Activated T-helper 1 cell treated with anti-CD3 and anti-CD28 coated beads, Interleukin-12 subunit alpha, Interleukin-12 subunit beta, Interleukin-2, Interleukin-4 antibody, amounts not matched to agents 30 ng/mL and 10 ng/mL and 1 ng/mL, durations not matched to agents 14 hours and 24 hours and 36 hours (primary cell): ENCODE measurements around the gene SRSF1. TPM values are rescaled to one million over a fixed set of nuclear protein-coding genes. Genes with fewer than 3 reads are reported as not detected.
"Not testable (repeated sequence)": the region's sequence is repeated elsewhere in the genome, so short reads cannot be mapped to it uniquely, and the experiment has no call there.

ENCODE experiments used
- DNase-seq: peaks from one replicate; pipeline ENCODE4 v3.0.0; 2021; ENCODE audit warnings: low spot score
- H3K27ac Mint-ChIP-seq: one replicate; pipeline ENCODE4 v1.8.0; 2021; ENCODE audit warnings: mild to moderate bottlenecking, mixed read lengths
- H3K27me3 Mint-ChIP-seq: one replicate; pipeline ENCODE4 v1.8.0; 2022; ENCODE audit warnings: mild to moderate bottlenecking, moderate library complexity, mixed read lengths; ENCODE audit not compliant: insufficient read depth
- H3K36me3 Mint-ChIP-seq: one replicate; pipeline ENCODE4 v1.8.0; 2021; ENCODE audit warnings: low read depth, mixed read lengths
- H3K4me1 Mint-ChIP-seq: one replicate; pipeline ENCODE4 v1.8.0; 2021; ENCODE audit warnings: low read depth, mixed read lengths
- H3K4me3 Mint-ChIP-seq: one replicate; pipeline ENCODE4 v1.8.0; 2021; ENCODE audit warnings: mild to moderate bottlenecking, moderate library complexity, mixed read lengths
- H3K9me3 Mint-ChIP-seq: one replicate; pipeline ENCODE4 v1.8.0; 2021; ENCODE audit warnings: mixed read lengths
- intact Hi-C: fragments of 100-400 bp; cut with micrococcal nuclease; formaldehyde crosslinking; loops from one replicate; pipeline ENCODE4 v1.15.1; 2024
- total RNA-seq: library from RNA; stranded (reverse); gene quantifications from 2 replicates; pipeline ENCODE4 v1.2.3, GENCODE V29; 2022

Gene SRSF1
- total RNA-seq, 1 donor from 2014 or later: 491 TPM

DNA sequence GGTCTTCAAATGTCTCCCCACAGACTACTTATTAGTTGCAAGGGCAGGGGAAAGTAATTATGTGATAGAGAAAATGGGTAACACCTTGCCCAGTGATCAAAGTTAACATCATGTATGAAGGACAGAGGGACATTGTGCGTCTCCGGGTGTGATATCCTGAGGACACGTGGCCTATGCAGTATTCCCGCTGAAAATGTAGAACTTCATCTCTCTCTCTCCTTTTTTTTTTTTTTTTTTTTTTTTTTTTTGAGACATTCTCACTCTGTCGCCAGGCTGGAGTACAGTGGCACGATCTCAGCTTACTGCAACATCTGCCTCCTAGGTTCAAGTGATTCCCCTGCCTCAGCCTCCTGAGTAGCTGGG lies 43.9 kb downstream of the SRSF1 start:
- no peaks in the 10 kb centered on the region for H3K36me3 Mint-ChIP-seq
- intact Hi-C loops: no loop called here
- no peaks in the 10 kb centered on the region for H3K9me3 Mint-ChIP-seq
- no peaks in the 10 kb centered on the region for H3K4me1 Mint-ChIP-seq
- no peak for DNase-seq
- no peak overlapping the region for H3K27ac Mint-ChIP-seq
- no peak overlapping the region for H3K4me3 Mint-ChIP-seq
- peaks cover 35% of the 10 kb centered on the region for H3K27me3 Mint-ChIP-seq

DNA sequence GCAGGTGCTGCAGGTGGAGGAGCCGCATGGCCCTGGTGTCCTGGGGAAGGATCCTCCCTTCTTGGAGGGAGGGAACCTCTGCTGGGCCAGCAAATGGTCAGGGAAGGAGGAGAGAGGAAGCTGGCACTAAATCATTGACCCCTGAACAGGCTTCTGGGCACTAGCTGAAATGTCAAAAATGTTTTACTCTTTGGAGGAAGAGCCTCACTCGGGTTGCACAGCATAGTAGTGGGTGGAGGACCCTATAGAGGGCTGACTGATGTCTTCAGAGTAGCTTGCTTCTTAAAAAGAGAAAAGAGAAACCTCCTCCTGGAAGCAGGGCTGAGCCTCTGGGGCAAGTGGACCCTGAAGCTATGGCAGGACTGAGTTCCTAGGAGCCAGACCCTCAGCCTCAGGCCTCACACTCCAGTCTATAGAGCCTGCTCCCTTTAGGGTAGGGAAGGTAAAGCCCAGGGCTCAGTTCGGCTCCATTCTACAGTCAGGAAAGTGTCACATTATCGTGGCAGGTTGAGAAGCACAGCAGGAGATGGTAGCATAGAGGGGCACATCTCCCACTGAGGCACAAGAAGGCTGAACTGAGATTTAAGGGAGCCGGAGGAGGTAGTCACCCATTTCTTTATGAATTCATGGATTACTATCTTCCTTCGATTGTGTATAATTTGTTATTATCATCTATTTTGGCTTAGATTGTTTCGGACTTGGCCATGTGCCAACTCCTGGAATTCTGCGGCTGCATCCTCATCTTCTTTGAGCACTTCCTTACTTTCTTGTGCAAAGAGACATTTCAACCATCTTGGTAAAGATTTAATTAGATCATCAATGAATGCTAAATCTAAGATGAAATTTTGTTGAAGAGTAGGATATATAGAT lies 44.5 kb downstream of the SRSF1 start:
- no peak overlapping the region for H3K4me3 Mint-ChIP-seq
- no peak overlapping the region for H3K27ac Mint-ChIP-seq
- H3K9me3 Mint-ChIP-seq: no peaks in the 10 kb centered on the region
- intact Hi-C loops: no loop called here
- no peak for DNase-seq
- H3K4me1 Mint-ChIP-seq: peaks cover 3% of the 10 kb centered on the region
- peaks cover 40% of the 10 kb centered on the region for H3K27me3 Mint-ChIP-seq
- no peaks in the 10 kb centered on the region for H3K36me3 Mint-ChIP-seq

DNA sequence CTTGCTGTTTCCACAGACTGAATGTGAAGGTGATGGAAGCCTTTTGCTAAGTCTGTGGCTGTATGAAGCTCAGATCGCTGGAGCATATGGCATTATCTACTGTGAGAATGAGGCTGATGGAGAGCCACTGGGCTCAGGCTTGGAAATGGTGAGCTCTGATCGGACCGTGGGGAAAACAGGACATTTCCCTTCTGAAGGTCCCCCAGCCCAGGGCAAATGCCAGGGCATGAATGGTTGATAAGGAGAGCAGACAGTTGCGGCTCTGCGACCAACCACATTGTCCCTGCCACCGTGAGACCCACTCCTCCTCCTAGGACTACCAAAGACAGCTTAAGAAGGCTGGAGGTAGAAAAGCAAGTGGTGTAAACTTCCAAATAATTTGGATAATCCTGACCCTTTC lies 47.1 kb downstream of the SRSF1 start:
- no peaks in the 10 kb centered on the region for H3K36me3 Mint-ChIP-seq
- peaks cover 19% of the 10 kb centered on the region for H3K4me1 Mint-ChIP-seq
- no peak overlapping the region for H3K27ac Mint-ChIP-seq
- peaks cover 54% of the 10 kb centered on the region for H3K27me3 Mint-ChIP-seq
- H3K9me3 Mint-ChIP-seq: no peaks in the 10 kb centered on the region
- no peak for DNase-seq
- H3K4me3 Mint-ChIP-seq: no peak overlapping the region
- intact Hi-C loops: loop anchor here (5.0 kb wide), 1 partner anchor 58 kb away; no protein-coding TSS in a partner anchor

DNA sequence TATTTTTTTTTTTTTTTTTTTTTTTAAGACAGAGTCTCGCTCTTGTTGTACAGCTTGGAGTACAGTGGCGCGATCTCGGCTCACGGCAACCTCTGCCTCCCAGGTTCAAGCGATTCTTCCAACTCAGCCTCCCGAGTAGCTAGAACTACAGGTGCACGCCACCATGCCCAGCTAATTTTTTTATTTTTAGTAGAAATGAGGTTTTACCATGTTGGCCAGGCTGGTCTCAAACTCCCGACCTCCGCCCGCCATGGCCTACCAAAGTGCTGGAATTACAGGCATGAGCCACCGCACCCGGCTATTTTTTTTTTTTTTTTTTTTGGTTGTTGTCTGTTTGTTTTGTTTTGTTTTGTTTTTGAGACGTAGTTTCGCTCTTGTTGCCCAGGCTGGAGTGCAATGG lies 48.7 kb downstream of the SRSF1 start:
- not testable (repeated sequence) for H3K4me3 Mint-ChIP-seq, H3K36me3 Mint-ChIP-seq, H3K27ac Mint-ChIP-seq, DNase-seq, H3K9me3 Mint-ChIP-seq
- Mint-ChIP-seq H3K4me1 (peaks cover 19% of the 10 kb centered on the region), H3K27me3 (peaks cover 58% of the 10 kb centered on the region)
- intact Hi-C loops: loop anchor here (5.0 kb wide), 1 partner anchor 56 kb away; no protein-coding TSS in a partner anchor

- H3K4me1 Mint-ChIP-seq: peaks cover 19% of the 10 kb centered on the region
- DNase-seq: no peak
- no peaks in the 10 kb centered on the region for H3K36me3 Mint-ChIP-seq
- no peak overlapping the region for H3K27ac Mint-ChIP-seq
- H3K4me3 Mint-ChIP-seq: no peak overlapping the region
- H3K27me3 Mint-ChIP-seq: peaks cover 62% of the 10 kb centered on the region
- no peaks in the 10 kb centered on the region for H3K9me3 Mint-ChIP-seq
- intact Hi-C loops: loop anchor here (2.0 to 5.0 kb wide), 2 partner anchors 29 to 56 kb away; no protein-coding TSS in a partner anchor
Measured at GRCh38 chr17:57957886-57958285, 49.2 kb downstream of the SRSF1 start.

DNA sequence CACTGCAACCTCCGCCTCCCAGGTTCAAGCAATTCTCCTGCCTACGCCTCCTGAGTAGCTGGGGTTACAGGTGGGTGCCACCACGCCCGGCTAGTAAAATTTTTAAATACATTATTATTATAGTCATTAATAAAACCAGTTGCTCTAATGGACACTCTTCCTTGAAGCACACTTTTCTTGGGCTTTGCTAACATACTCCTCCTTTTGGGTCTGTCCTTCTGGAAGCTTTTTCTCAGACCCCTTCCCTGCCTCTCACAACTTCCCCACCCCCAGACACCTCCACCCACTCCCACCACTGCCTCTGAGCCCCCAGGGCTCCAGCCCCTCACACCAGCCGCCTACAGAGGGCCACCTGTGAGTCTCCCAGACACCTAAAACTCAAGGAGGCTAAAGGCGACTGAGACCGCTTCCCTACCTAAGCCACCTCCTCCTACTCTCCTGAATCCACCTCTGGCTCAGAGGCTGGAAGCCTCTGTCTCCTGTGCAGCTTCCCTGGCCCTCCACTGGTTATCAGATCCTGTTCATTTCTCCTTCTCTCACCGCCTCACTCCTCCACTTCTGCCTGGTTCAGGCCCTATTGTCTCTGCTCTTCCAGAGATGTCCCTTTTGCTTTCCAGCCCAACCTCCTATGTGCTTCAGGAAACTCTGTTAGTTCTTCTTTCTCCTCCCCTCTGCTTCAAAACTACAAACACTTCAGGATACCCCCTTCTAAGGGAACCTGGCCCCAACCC lies 49.8 kb downstream of the SRSF1 start:
- Mint-ChIP-seq H3K36me3 (no peaks in the 10 kb centered on the region), H3K27me3 (peaks cover 63% of the 10 kb centered on the region), H3K4me3 (no peak overlapping the region), H3K27ac (no peak overlapping the region), H3K9me3 (no peaks in the 10 kb centered on the region), H3K4me1 (peaks cover 19% of the 10 kb centered on the region)
- no peak for DNase-seq
- intact Hi-C loops: loop anchor here (2.0 to 5.0 kb wide), 2 partner anchors 30 to 55 kb away; no protein-coding TSS in a partner anchor

DNA sequence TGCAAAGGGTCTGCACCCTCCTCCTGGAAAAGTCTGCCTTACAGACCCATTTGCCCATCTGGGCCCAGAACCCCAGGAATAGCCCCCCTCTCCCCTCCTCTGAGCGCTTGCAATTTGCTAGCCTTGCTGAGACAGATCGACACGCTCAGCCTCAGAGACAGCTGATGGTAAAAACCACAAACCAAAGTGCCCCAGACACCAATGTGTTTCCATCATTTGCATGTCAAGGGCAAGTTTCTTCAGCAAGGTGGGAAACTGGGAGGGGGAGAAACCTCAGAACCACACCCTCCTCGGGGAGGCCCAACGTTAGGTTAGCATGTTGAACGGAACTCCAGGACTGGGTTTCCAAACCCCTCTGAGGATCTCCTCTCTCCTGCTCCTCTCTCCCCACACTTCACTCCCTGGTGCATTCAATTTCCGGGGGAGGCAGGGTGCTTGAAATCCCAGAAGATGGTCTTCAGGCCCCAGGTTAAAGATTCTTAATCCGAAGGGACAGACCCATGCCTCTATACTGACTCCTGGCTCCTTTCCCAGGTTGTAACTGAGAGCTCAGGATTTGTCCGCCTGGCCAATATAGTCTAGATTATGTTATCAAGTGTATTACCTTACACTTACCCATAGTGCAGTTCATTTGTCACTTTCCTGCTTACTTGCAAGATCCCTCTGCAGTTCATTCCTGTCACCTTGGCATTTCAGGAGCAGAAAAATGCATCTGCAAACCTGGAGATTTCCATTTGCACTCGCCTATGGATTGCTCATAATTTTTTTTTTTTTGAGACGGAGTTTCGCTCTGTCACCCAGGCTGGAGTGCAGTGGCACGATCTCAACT lies 50.5 kb downstream of the SRSF1 start:
- Mint-ChIP-seq H3K4me3 (peak overlapping the region; percentile 71), H3K27me3 (peaks cover 59% of the 10 kb centered on the region), H3K36me3 (no peaks in the 10 kb centered on the region), H3K9me3 (no peaks in the 10 kb centered on the region), H3K4me1 (peaks cover 19% of the 10 kb centered on the region), H3K27ac (no peak overlapping the region)
- peak; percentile 33 for DNase-seq
- intact Hi-C loops: loop anchor here (2.0 to 5.0 kb wide), 2 partner anchors 30 to 54 kb away; no protein-coding TSS in a partner anchor

DNA sequence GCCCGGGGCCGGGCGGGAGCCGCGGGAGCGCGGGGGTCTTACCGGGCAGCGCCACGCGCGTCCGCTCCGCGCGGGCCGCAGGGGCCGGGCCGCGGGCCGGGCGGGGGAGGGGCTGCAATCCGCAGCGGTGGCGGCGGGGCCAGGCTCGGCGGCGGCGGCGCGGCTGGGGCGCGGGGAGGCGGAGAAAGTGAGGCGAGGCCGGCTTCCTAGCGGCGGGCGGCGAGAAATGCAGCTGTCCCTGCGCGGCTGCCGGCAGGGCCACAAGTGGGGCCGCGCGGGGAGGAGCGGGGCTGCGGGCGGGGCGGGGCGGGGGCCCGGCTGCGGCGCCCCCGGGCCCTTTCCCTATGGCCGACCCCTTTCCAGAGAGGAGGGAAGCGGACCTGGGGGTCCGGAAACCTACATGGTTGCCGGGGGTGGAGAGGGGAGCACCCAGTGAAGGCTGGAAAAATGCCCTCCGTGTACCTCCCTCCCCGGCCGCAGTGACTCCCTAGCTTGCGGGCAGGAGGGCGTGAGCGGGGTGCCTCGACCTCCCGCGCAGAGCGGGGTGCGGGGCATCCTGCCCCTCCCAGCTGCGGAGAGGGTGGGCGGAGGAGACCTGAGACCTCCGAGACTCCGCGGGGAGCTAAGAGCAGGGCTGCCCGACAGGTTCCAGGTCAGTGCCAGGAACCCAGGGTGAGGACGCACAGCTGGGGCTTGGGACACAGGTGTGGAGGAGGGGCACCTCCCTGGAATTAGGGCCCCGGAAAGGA lies 51.7 kb downstream of the SRSF1 start, which contains the start of gene CUEDC1:
TSS of gene CUEDC1 (minus strand) at position 230 of the 749 bp plus-strand sequence. CDS start 69,848 bp downstream, outside the sequence.
- intact Hi-C loops: loop anchor here (5.0 kb wide), 1 partner anchor 53 kb away; no protein-coding TSS in a partner anchor
- Mint-ChIP-seq H3K4me1 (peaks cover 28% of the 10 kb centered on the region), H3K27ac (no peak within 1 kb of the TSS), H3K9me3 (no peaks in the 10 kb centered on the region), H3K27me3 (peaks cover 55% of the 10 kb centered on the region), H3K4me3 (peak within 1 kb of the TSS; percentile 45), H3K36me3 (no peaks in the 10 kb centered on the region)
- peak; percentile 59 for DNase-seq

DNA sequence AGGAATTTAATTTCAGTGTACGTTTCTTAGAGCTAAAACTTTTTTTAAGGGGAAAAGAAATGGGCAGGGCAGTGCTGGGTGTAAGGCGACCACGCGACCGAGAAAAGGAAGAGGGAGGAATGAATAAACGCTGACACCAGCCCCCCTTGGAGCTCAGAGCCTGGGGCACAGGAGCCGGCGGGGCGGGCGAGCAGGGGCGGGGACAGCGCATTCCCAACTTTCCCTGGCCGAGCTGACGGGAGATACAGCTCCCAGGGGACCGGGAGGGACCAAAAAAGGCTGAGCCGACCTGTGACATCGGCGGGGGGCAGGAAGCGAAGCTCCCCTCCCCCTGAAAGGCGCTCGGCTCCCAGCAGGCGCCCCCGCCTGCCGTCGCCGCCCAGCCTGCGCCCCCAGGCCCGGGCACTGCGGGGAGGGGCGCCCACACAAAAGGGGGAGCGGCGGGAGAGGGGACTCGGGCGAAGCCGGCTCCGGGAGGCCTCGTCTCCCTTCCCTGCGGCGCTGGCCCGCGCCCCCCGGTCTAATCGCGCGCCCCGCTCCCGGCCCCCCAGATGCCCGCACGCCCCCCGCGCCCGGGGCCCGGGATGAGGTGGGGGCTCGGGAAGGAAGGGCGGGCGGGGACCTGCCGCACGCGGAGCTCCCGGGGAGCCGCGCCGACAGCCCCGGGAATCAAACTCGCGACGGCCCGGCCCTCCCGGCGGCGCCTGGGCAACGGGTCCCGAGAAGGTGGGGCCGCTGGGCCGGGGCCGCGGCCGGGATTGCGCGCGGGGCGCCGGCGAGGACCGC lies 52.5 kb downstream of the SRSF1 start:
- no peak overlapping the region for H3K27ac Mint-ChIP-seq
- H3K4me3 Mint-ChIP-seq: peak overlapping the region; percentile 45
- no peaks in the 10 kb centered on the region for H3K36me3 Mint-ChIP-seq
- no peaks in the 10 kb centered on the region for H3K9me3 Mint-ChIP-seq
- peaks cover 50% of the 10 kb centered on the region for H3K27me3 Mint-ChIP-seq
- no peak for DNase-seq
- intact Hi-C loops: loop anchor here (5.0 kb wide), 2 partner anchors 52 to 128 kb away; partner anchors contain the start of gene DYNLL2
- H3K4me1 Mint-ChIP-seq: peaks cover 33% of the 10 kb centered on the region

GRCh38 chr17:57953705-57954396 lies 53.2 kb downstream of the SRSF1 start:
- intact Hi-C loops: loop anchor here (5.0 kb wide), 1 partner anchor 128 kb away; the partner anchor contains the start of gene DYNLL2
- Mint-ChIP-seq H3K36me3 (no peaks in the 10 kb centered on the region), H3K4me1 (peaks cover 38% of the 10 kb centered on the region)

More at GRCh38 chr17:57953705-57954396, 53.2 kb downstream of the SRSF1 start:
- Mint-ChIP-seq H3K4me3 (peak overlapping the region; percentile 45), H3K27me3 (peaks cover 48% of the 10 kb centered on the region), H3K27ac (no peak overlapping the region), H3K9me3 (no peaks in the 10 kb centered on the region)
- DNase-seq: no peak
